Heart left ventricle (tissue), 16 donors: ENCODE data around the gene KLHL20. TPM values are rescaled to one million over a fixed set of nuclear protein-coding genes. Genes with fewer than 3 reads are reported as not detected.
"Not testable (repeated sequence)": the region's sequence is repeated elsewhere in the genome, so short reads cannot be mapped to it uniquely, and the experiment has no call there.

Source experiments
- ATAC-seq, 4 donors: fragments of 200-7000 bp; cut with Tn5 transposase; one replicate each; pipeline ENCODE4 v1.9.1; 2020 to 2022; ENCODE audit warnings: moderate library complexity in 4 of 4, mild to moderate bottlenecking in 3 of 4, moderate number of reproducible peaks in 1 of 4
- DNase-seq, 5 donors: peaks; one replicate each; pipeline ENCODE4 v3.0.0-alpha.2; 2020
- H3K27ac ChIP-seq, 12 donors: fragments of 200-600 bp; sonication (generic) in 4 of 12; one replicate each; pipeline versions ENCODE4 v1.5.0 to v1.8.0; 2016 to 2022; ENCODE audit warnings: mild to moderate bottlenecking in 2 of 12
- H3K27me3 ChIP-seq, 9 donors: fragments of 200-600 bp; sonication (generic) in 2 of 9; one replicate each; pipeline versions ENCODE4 v1.5.1 to v1.8.0; 2016 to 2022; ENCODE audit warnings: mild to moderate bottlenecking in 3 of 9
- H3K36me3 ChIP-seq, 9 donors: fragments of 200-600 bp; sonication (generic) in 2 of 9; one replicate each; pipeline versions ENCODE4 v1.5.0 to v1.8.0; 2018 to 2022; ENCODE audit warnings: mild to moderate bottlenecking in 2 of 9
- H3K4me1 ChIP-seq, 12 donors: fragments of 200-600 bp; sonication (generic) in 4 of 12; one replicate each; pipeline versions ENCODE4 v1.5.0 to v1.8.0; 2016 to 2022; ENCODE audit warnings: mild to moderate bottlenecking in 3 of 12
- H3K4me3 ChIP-seq, 12 donors: fragments of 200-600 bp; sonication (generic) in 4 of 12; one replicate each; pipeline versions ENCODE4 v1.5.0 to v1.8.0; 2017 to 2022; ENCODE audit warnings: mild to moderate bottlenecking in 9 of 12, moderate library complexity in 4 of 12
- H3K9me3 ChIP-seq, 12 donors: fragments of 200-600 bp; sonication (generic) in 4 of 12; one replicate each; pipeline versions ENCODE4 v1.5.0 to v1.8.0; 2016 to 2022; ENCODE audit warnings: mild to moderate bottlenecking in 1 of 12
- POLR2A ChIP-seq, 2 donors: fragments of 450-650 bp; IDR thresholded peaks; one replicate each; pipeline ENCODE4 v1.6.1; 2017; ENCODE audit warnings: antibody characterized with exemption in 2 of 2, mild to moderate bottlenecking in 2 of 2, moderate library complexity in 2 of 2
- WGBS, 4 donors: extraction: QIAGEN DNeasy Blood & Tissue Kit in 2 of 4; methylation state at CpG; one replicate each; pipeline versions ENCODE4 v1.1.5 to v1.1.7; 2013 to 2018; 5-methylcytosine and 5-hydroxymethylcytosine counted together
- intact Hi-C, 10 donors: fragments of 100-400 bp; cut with DNase I; formaldehyde crosslinking; loops; one replicate each; pipeline versions ENCODE4 v1.11.1 to v1.14.2; 2022
- polyA plus RNA-seq, 2 donors: library from polyadenylated mRNA; stranded (reverse); fragments of 200-250 nt; gene quantifications; one replicate each; pipeline ENCODE4 v1.2.3, GENCODE V29; 2013
- total RNA-seq, 9 donors: library from RNA; depleted of rRNA in 2 of 9; stranded (reverse); fragments of >200 nt in 2 of 9; fragmentation: NEBNext Ultra II Directional in 3 of 9; extraction: Animal tissue kit (Norgen Biotek cat#: 25700) in 3 of 9; gene quantifications; one replicate each; pipeline versions ENCODE4 v1.1.0 to v1.2.4, GENCODE V29; 2016 to 2023
- TF ChIP-seq, protein P1 (sequence below), 12 donors: fragments of 200-600 bp; sonication (generic) in 4 of 12; IDR thresholded peaks; one replicate each; pipeline versions ENCODE4 v1.5.0 to v1.8.0; 2018 to 2022; ENCODE audit warnings: antibody characterized with exemption in 12 of 12, mild to moderate bottlenecking in 5 of 12
- donor health status: ischemic (EF 13 %, LVEDD 7.1; RV severe dilation, severe dysfunction).
- donor health status: healthy with polysubstance abuse.
- donor health status: DM: no; HTN: yes; CAD: no.
- donor health status: DM: no; HTN: no; CAD: no.
- donor health status: ischemic (EF 25% LVEDD 6.9; RV normal size, moderate dysfunction).
- donor health status: ischemic (EF 25% LVEDD 5.7; RV mildly dilated, moderate dysfunction).
- donor health status: healthy.
- donor health status: DM: yes; HTN: yes; CAD: no.
- donor health status: ischemic (EF 35%, LVEDD 5.7; RV mildly dilated, moderate dysfunction).
- donor health status: nonischemic (EF 11% LVEDD 7.7; RV severe dilation, severe dysfunction).
- donor health status: DM: yes; HTN: yes; CAD: no.
- donor health status: PGD.
- donor health status: ischemic (EF 29% LVEDD 5.4; RV normal size, mild dysfunction).
- donor health status: nonischemic (EF 23%, LVEDD 6.1; RV moderate dilation, normal function).

Gene KLHL20
- total and polyA plus RNA-seq, 11 donors: 4.2 to 20.1 (median 16.7) TPM

DNA sequence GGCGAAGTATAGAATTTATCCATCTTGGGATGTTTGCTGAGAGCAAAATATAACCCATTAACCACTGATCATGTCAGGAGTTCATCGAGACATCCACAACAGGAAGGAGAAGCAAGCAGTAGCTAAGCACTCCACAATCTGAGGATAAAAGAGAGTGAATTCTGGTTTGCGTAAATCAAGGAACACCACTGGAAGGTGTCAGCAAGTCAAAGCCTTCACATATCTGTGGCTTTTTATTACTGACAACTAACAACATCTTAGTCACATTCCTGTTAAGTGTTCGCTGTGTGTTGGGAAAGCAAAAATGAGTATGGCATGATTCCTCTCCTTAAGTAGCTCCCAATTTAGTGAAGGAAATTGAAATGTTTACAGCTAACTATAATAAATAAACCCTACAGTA is 65.2 kb downstream of the KLHL20 start:
- intact Hi-C loops: no loop called here
- H3K36me3 ChIP-seq: peaks cover 5 to 99% (median 94%) of the 10 kb centered on the region in 9 donors
- WGBS, 4 donors: 92 to 97% (median 96%) methylated on average over 4 of the region's 4 CpGs
- peaks cover 0 to 12% (median 0%) of the 10 kb centered on the region in 12 donors for H3K9me3 ChIP-seq
- no peaks in the 10 kb centered on the region for H3K4me1 ChIP-seq
- DNase-seq (no peak), ATAC-seq (no peak)
- H3K4me3 ChIP-seq: no peak overlapping the region
- no peak overlapping the region for H3K27ac ChIP-seq
- no peaks in the 10 kb centered on the region for H3K27me3 ChIP-seq
- TF ChIP-seq, protein P1, sequence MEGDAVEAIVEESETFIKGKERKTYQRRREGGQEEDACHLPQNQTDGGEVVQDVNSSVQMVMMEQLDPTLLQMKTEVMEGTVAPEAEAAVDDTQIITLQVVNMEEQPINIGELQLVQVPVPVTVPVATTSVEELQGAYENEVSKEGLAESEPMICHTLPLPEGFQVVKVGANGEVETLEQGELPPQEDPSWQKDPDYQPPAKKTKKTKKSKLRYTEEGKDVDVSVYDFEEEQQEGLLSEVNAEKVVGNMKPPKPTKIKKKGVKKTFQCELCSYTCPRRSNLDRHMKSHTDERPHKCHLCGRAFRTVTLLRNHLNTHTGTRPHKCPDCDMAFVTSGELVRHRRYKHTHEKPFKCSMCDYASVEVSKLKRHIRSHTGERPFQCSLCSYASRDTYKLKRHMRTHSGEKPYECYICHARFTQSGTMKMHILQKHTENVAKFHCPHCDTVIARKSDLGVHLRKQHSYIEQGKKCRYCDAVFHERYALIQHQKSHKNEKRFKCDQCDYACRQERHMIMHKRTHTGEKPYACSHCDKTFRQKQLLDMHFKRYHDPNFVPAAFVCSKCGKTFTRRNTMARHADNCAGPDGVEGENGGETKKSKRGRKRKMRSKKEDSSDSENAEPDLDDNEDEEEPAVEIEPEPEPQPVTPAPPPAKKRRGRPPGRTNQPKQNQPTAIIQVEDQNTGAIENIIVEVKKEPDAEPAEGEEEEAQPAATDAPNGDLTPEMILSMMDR (IDR thresholded peaks at IDR 0.05): no peak
- no peak for TF ChIP-seq POLR2A (IDR thresholded peaks at IDR 0.05)

DNA sequence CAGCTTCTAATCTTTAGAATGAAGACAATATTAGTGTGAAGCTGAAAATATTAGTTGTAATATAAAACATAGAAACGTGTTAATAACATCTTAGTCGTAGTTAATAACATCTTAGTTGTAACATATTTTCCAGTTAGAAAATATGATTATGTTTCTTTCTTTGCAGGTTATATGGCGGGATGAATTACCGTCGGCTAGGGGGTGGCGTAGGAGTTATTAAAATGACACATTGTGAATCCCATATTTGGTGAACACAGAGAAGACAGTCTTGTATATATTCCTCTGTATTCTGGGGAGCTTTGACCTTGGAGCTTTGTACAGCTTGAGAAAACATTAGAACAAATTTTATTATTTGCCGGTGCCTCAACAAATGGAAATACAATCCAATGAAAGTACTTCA is 70.2 kb downstream of the KLHL20 start:
- intact Hi-C loops: no loop called here
- no peak overlapping the region for H3K27ac ChIP-seq
- no peak for ATAC-seq

DNA sequence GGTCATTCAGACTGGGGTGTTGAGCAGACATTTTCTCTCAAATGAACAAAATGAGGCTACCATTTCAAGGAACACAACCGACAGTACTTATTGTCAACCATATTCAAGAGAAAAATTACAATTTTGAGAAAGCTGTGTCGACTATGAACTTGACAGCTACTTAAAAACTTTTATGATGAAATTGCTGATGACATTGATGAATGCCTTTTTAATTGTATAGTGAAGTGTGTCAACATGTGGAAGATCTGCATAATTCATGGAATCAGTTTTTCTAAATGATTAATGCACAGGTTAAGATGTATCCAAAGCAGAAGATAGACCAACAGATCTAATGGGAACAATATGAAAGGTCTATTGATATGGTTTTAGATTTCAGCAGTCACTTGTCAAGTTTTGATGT is 75.1 kb downstream of the KLHL20 start:
- TF ChIP-seq, protein P1 (IDR thresholded peaks at IDR 0.05): no peak
- no peak for TF ChIP-seq POLR2A (IDR thresholded peaks at IDR 0.05)
- peaks cover 0 to 49% (median 30%) of the 10 kb centered on the region in 9 donors for H3K36me3 ChIP-seq
- H3K4me1 ChIP-seq: no peaks in the 10 kb centered on the region
- H3K27me3 ChIP-seq: no peaks in the 10 kb centered on the region
- H3K9me3 ChIP-seq: peaks cover 0 to 1% (median 0%) of the 10 kb centered on the region in 12 donors
- no peak overlapping the region for H3K27ac ChIP-seq
- 97 to 100% (median 99%) methylated on average over 2 of the region's 2 CpGs for WGBS, 4 donors
- intact Hi-C loops: no loop called here
- H3K4me3 ChIP-seq: no peak overlapping the region
- ATAC-seq (no peak), DNase-seq (no peak)

More for the DNA sequence above, 70.2 kb downstream of the KLHL20 start:
- Histone ChIP-seq H3K4me3 (no peak overlapping the region), H3K36me3 (peaks cover 2 to 90% (median 77%) of the 10 kb centered on the region in 9 donors), H3K27me3 (no peaks in the 10 kb centered on the region), H3K4me1 (no peaks in the 10 kb centered on the region), H3K9me3 (no peaks in the 10 kb centered on the region)
- no peak for DNase-seq
- 92 to 96% (median 94%) methylated on average over 7 of the region's 7 CpGs for WGBS, 4 donors
- TF ChIP-seq POLR2A (IDR thresholded peaks at IDR 0.05): no peak
- TF ChIP-seq, protein P1 (IDR thresholded peaks at IDR 0.05): no peak

DNA sequence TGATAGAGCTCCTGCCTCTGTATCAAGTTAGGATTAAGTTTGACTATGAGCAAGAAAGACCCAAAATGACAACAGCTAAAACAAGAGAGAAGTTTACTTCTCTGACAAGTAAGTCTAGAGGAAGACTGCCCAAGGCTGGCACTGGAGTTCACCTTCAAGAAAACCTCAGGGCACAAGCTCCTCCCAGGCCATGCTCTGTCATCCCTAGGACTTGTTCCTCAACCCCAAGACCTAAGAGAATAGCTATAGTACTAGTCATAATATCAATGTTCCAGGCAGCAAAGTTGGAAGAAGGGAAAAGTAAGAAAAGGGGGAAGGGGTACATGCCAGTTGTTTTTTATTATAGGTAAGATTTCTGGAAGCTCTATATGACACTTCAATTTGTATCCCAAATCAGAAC is 83.3 kb downstream of the KLHL20 start:
- H3K36me3 ChIP-seq: peaks cover 0 to 25% (median 11%) of the 10 kb centered on the region in 9 donors

DNA sequence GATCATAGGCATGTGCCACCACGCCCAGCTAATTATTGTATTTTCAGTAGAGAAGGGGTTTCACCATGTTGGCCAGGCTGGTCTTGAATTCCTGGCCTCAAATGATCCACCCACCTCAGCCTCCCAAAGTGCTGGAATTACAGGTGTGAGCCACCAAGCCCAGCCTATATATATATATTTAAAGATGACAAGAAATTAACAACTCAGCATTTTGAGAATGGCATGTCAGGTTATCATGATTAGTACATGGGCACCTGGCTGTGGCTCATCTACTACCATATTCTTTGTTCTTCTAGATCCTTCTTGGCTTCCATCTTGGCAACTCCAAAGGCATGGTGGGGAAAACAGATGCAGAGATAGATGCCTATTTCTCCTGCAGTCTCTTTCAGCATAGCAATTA is 85.2 kb downstream of the KLHL20 start:
- DNase-seq, H3K27me3 ChIP-seq, H3K9me3 ChIP-seq, H3K4me1 ChIP-seq, H3K27ac ChIP-seq, intact Hi-C loops, ATAC-seq, H3K4me3 ChIP-seq: not testable (repeated sequence)
- H3K36me3 ChIP-seq: peaks cover 0 to 39% (median 12%) of the 10 kb centered on the region in 9 donors
- WGBS, 4 donors: 95 to 100% (median 100%) methylated on average over 1 of the region's 1 CpG

More for the DNA sequence above, 83.3 kb downstream of the KLHL20 start:
- H3K9me3 ChIP-seq: peaks cover 0 to 9% (median 0%) of the 10 kb centered on the region in 12 donors
- no peak overlapping the region for H3K27ac ChIP-seq
- no peaks in the 10 kb centered on the region for H3K27me3 ChIP-seq
- DNase-seq: no peak
- ATAC-seq: no peak
- H3K4me1 ChIP-seq: no peaks in the 10 kb centered on the region
- TF ChIP-seq, protein P1 (IDR thresholded peaks at IDR 0.05): no peak
- TF ChIP-seq POLR2A (IDR thresholded peaks at IDR 0.05): no peak
- intact Hi-C loops: no loop called here
- H3K4me3 ChIP-seq: no peak overlapping the region
